Measurements from ENCODE around the gene CCL4L2.
"Not testable (repeated sequence)": the region's sequence is repeated elsewhere in the genome, so short reads cannot be mapped to it uniquely, and the experiment has no call there.

Gene CCL4L2

GRCh38 chr17:36221581-36222100, 10.8 kb downstream of the CCL4L2 start:
- not testable (repeated sequence) for DNase-seq

- not testable (repeated sequence) for DNase-seq
Measured at GRCh38 chr17:36222967-36223366, 12.1 kb downstream of the CCL4L2 start.

GRCh38 chr17:36229644-36230043, 18.8 kb downstream of the CCL4L2 start:
- DNase-seq = not testable (repeated sequence)

GRCh38 chr17:36242046-36242445, 31.2 kb downstream of the CCL4L2 start:
- DNase-seq = not testable (repeated sequence)

Data from hematopoietic multipotent progenitor cell treated with erythropoietin and hydrocortisone succinate and interleukin-3 and kit ligand, for 8 days (in vitro differentiated cells).